H9 (cell line): ENCODE data around the gene FADS3. TPM values are rescaled to one million over a fixed set of nuclear protein-coding genes. Genes with fewer than 3 reads are reported as not detected.

Experiments used
- DNase-seq: peaks from one replicate; pipeline ENCODE4 v3.0.0-alpha.2; 2017
- H2AFZ ChIP-seq: one replicate; pipeline ENCODE4 v1.6.1; 2013; ENCODE audit warnings: mild to moderate bottlenecking, low read length, control low read depth, moderate library complexity
- H2AK5ac ChIP-seq: 2 replicates; pipeline ENCODE4 v1.6.1; 2013; ENCODE audit warnings: low read length, control low read depth, mixed read lengths; ENCODE audit not compliant: insufficient read length
- H2BK120ac ChIP-seq: one replicate; pipeline ENCODE4 v1.6.1; 2013; ENCODE audit warnings: low read depth, mild to moderate bottlenecking, low read length, control low read depth, inconsistent platforms; ENCODE audit not compliant: poor library complexity, severe bottlenecking
- H2BK12ac ChIP-seq: 2 replicates; pipeline ENCODE4 v1.6.1; 2013; ENCODE audit warnings: low read length, control low read depth, mixed read lengths, low read depth; ENCODE audit not compliant: insufficient read length
- H2BK15ac ChIP-seq: 2 replicates; pipeline ENCODE4 v1.6.1; 2013; ENCODE audit warnings: low read depth, low read length, control low read depth
- H2BK20ac ChIP-seq: one replicate; pipeline ENCODE4 v1.6.1; 2013; ENCODE audit warnings: low read depth, mild to moderate bottlenecking, low read length, control low read depth, inconsistent platforms; ENCODE audit not compliant: poor library complexity, severe bottlenecking
- H2BK5ac ChIP-seq: 2 replicates; pipeline ENCODE4 v1.6.1; 2013; ENCODE audit warnings: low read length, control low read depth, mixed read lengths; ENCODE audit not compliant: insufficient read length
- H3K14ac ChIP-seq: 2 replicates; pipeline ENCODE4 v1.6.1; 2013; ENCODE audit warnings: low read length, control low read depth; ENCODE audit not compliant: insufficient read depth
- H3K18ac ChIP-seq: 2 replicates; pipeline ENCODE4 v1.6.1; 2013; ENCODE audit warnings: low read depth, mild to moderate bottlenecking, mixed read lengths, low read length, control low read depth; ENCODE audit not compliant: insufficient read length
- H3K23ac ChIP-seq: 2 replicates; pipeline ENCODE4 v1.6.1; 2013; ENCODE audit warnings: low read length, control low read depth, mixed read lengths, low read depth; ENCODE audit not compliant: insufficient read length
- H3K23me2 ChIP-seq: 2 replicates; pipeline ENCODE4 v1.6.1; 2013; ENCODE audit warnings: low read depth, mild to moderate bottlenecking, mixed read lengths, low read length, control low read depth; ENCODE audit not compliant: insufficient read length, poor library complexity, severe bottlenecking
- H3K27ac ChIP-seq: 2 replicates; pipeline ENCODE4 v1.5.1; 2013; ENCODE audit warnings: low read length, control low read depth, mixed read lengths, low read depth; ENCODE audit not compliant: insufficient read length
- H3K27me3 ChIP-seq: 2 replicates; pipeline ENCODE4 v1.6.1; 2013; ENCODE audit warnings: low read length, control low read depth, inconsistent platforms; ENCODE audit not compliant: insufficient read depth
- H3K4ac ChIP-seq: 2 replicates; pipeline ENCODE4 v1.6.1; 2013; ENCODE audit warnings: low read depth, mild to moderate bottlenecking, control low read depth, inconsistent platforms, low read length, moderate library complexity
- H3K4me1 ChIP-seq: 2 replicates; pipeline ENCODE4 v1.6.1; 2013; ENCODE audit warnings: low read length, control low read depth, inconsistent platforms; ENCODE audit not compliant: insufficient read depth
- H3K4me2 ChIP-seq: 2 replicates; pipeline ENCODE4 v1.6.1; 2013; ENCODE audit warnings: low read length, control low read depth, mixed read lengths; ENCODE audit not compliant: insufficient read length, insufficient read depth
- H3K56ac ChIP-seq: 2 replicates; pipeline ENCODE4 v1.6.1; 2013; ENCODE audit warnings: low read depth, mild to moderate bottlenecking, mixed read lengths, low read length, control low read depth; ENCODE audit not compliant: insufficient read length
- H3K79me1 ChIP-seq: 2 replicates; pipeline ENCODE4 v1.6.1; 2013; ENCODE audit warnings: low read depth, mild to moderate bottlenecking, moderate library complexity, low read length, control low read depth, inconsistent platforms; ENCODE audit not compliant: insufficient read depth, poor library complexity, severe bottlenecking
- H3K79me2 ChIP-seq: 2 replicates; pipeline ENCODE4 v1.6.1; 2013; ENCODE audit warnings: low read length, control low read depth, inconsistent platforms; ENCODE audit not compliant: insufficient read depth
- H3K9ac ChIP-seq: 2 replicates; pipeline ENCODE4 v1.6.1; 2013; ENCODE audit warnings: low read length, control low read depth, mixed read lengths; ENCODE audit not compliant: insufficient read length; ENCODE audit errors: extremely low read depth
- H3K9me3 ChIP-seq: one replicate; pipeline ENCODE4 v1.6.1; 2013; ENCODE audit warnings: low read depth, low read length, inconsistent platforms; ENCODE audit not compliant: control insufficient read depth
- H3T11ph ChIP-seq: one replicate; pipeline ENCODE4 v1.6.1; 2013; ENCODE audit warnings: mild to moderate bottlenecking, low read length, control low read depth, inconsistent platforms
- H4K20me1 ChIP-seq: one replicate; pipeline ENCODE4 v1.6.1; 2013; ENCODE audit not compliant: control insufficient read depth, insufficient read length, insufficient read depth
- H4K5ac ChIP-seq: 2 replicates; pipeline ENCODE4 v1.6.1; 2013; ENCODE audit warnings: low read depth, mild to moderate bottlenecking, mixed read lengths, low read length, control low read depth; ENCODE audit not compliant: insufficient read length
- H4K8ac ChIP-seq: replicated peaks from 2 replicates; pipeline ENCODE4 v1.6.1; 2013; ENCODE audit warnings: low read length, control low read depth, mixed read lengths, low read depth; ENCODE audit not compliant: insufficient read length
- H4K91ac ChIP-seq: 2 replicates; pipeline ENCODE4 v1.6.1; 2013; ENCODE audit warnings: low read depth, mild to moderate bottlenecking, moderate library complexity, mixed read lengths, low read length, control low read depth; ENCODE audit not compliant: insufficient read length
- H3K27ac Mint-ChIP-seq, 3 experiments: 2 replicates in 2 of 3; 3 replicates in 1 of 3; pipeline ENCODE4 v1.8.0; 2020 to 2021; ENCODE audit warnings: mixed read lengths in 3 of 3, mild to moderate bottlenecking in 1 of 3, moderate library complexity in 1 of 3
- H3K27me3 Mint-ChIP-seq: 2 replicates; pipeline ENCODE4 v1.8.0; 2021; ENCODE audit warnings: low read depth, mild to moderate bottlenecking, moderate library complexity, mixed read lengths
- H3K36me3 Mint-ChIP-seq, 3 experiments: 2 replicates in 2 of 3; 3 replicates in 1 of 3; pipeline ENCODE4 v1.8.0; 2020 to 2021; ENCODE audit warnings: low read depth in 3 of 3, mixed read lengths in 3 of 3; ENCODE audit not compliant: insufficient read depth in 1 of 3
- H3K4me1 Mint-ChIP-seq, 2 experiments: 2 replicates each; pipeline ENCODE4 v1.8.0; 2020; ENCODE audit warnings: mixed read lengths in 2 of 2
- H3K4me3 Mint-ChIP-seq, 2 experiments: 2 replicates in 1 of 2; 3 replicates in 1 of 2; pipeline ENCODE4 v1.8.0; 2020 to 2021; ENCODE audit warnings: mild to moderate bottlenecking in 2 of 2, mixed read lengths in 2 of 2, moderate library complexity in 1 of 2
- H3K9me3 Mint-ChIP-seq, 2 experiments: 2 replicates in 1 of 2; 3 replicates in 1 of 2; pipeline ENCODE4 v1.8.0; 2020; ENCODE audit warnings: mild to moderate bottlenecking in 2 of 2, mixed read lengths in 2 of 2, moderate library complexity in 1 of 2
- WGBS: extraction: QIAGEN DNeasy Blood & Tissue Kit; methylation state at CpG from one replicate; pipeline ENCODE4 v1.1.7; 2013; ENCODE audit warnings: missing lambda C conversion rate, low lambda C conversion rate, mixed read lengths; ENCODE audit not compliant: insufficient read length; ENCODE audit errors: extremely low coverage; 5-methylcytosine and 5-hydroxymethylcytosine counted together
- total RNA-seq: library from RNA; stranded (reverse); gene quantifications from 2 replicates; pipeline ENCODE4 v1.2.1, GENCODE V29; 2021
- TF ChIP-seq, protein P1 (sequence below): fragments of 200-600 bp; sonication (generic); conservative IDR thresholded peaks from 3 replicates; pipeline ENCODE4 v1.8.0; 2021; ENCODE audit warnings: antibody characterized with exemption, mild to moderate bottlenecking

FADS3 gene
- total RNA-seq, 1 experiment from 2014 or later, result 34.9 TPM

- Histone ChIP-seq H3K4ac (no peak overlapping the region), H3K18ac (no peak overlapping the region), H3K4me2 (no peak overlapping the region), H2BK20ac (no peak overlapping the region), H2BK12ac (no peak overlapping the region), H3K79me1 (no peaks in the 10 kb centered on the region), H2BK120ac (no peak overlapping the region), H3K27ac (no peak overlapping the region), H3K56ac (no peak overlapping the region), H4K91ac (no peak overlapping the region), H2BK5ac (no peak overlapping the region), H3K4me1 (peaks cover 7% of the 10 kb centered on the region; the same call in 1 of the 2 replicates), H3T11ph (no peak overlapping the region), H4K5ac (no peak overlapping the region), H3K9me3 (no peaks in the 10 kb centered on the region), H3K27me3 (no peaks in the 10 kb centered on the region; the same call in 1 of the 2 replicates), H3K9ac (no peak overlapping the region), H4K8ac (no peak overlapping the region), H3K14ac (no peak overlapping the region), H4K20me1 (no peaks in the 10 kb centered on the region), H2BK15ac (no peak overlapping the region), H3K79me2 (no peaks in the 10 kb centered on the region), H3K23me2 (peaks cover 5% of the 10 kb centered on the region), H2AFZ (no peak overlapping the region), H3K23ac (no peak overlapping the region), H2AK5ac (no peak overlapping the region)
- WGBS, result no CpG with 5 or more reads among the region's 6 CpGs
- TF ChIP-seq, protein P1, sequence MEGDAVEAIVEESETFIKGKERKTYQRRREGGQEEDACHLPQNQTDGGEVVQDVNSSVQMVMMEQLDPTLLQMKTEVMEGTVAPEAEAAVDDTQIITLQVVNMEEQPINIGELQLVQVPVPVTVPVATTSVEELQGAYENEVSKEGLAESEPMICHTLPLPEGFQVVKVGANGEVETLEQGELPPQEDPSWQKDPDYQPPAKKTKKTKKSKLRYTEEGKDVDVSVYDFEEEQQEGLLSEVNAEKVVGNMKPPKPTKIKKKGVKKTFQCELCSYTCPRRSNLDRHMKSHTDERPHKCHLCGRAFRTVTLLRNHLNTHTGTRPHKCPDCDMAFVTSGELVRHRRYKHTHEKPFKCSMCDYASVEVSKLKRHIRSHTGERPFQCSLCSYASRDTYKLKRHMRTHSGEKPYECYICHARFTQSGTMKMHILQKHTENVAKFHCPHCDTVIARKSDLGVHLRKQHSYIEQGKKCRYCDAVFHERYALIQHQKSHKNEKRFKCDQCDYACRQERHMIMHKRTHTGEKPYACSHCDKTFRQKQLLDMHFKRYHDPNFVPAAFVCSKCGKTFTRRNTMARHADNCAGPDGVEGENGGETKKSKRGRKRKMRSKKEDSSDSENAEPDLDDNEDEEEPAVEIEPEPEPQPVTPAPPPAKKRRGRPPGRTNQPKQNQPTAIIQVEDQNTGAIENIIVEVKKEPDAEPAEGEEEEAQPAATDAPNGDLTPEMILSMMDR, result no peak
- Mint-ChIP-seq H3K4me3 (no peak overlapping the region), H3K27me3 (peaks cover 52% of the 10 kb centered on the region), H3K27ac (no peak overlapping the region), H3K4me1 (peaks cover 23 to 30% of the 10 kb centered on the region in 2 experiments), H3K36me3 (no peaks in the 10 kb centered on the region), H3K9me3 (no peaks in the 10 kb centered on the region; a peak in 2 of 5 replicates)
- DNase-seq, result no peak
These were observed 27.8 kb upstream of the FADS3 start for GRCh38 chr11:61918938-61919704.
